22Rv1 (cell line): Measurements from ENCODE around the gene MYO5C.

Experiments
- CTCF ChIP-seq: fragments of 450-650 bp; IDR thresholded peaks from 2 replicates; pipeline ENCODE4 v1.5.1; 2017; ENCODE audit warnings: mild to moderate bottlenecking
- ZFX ChIP-seq: fragments of 450-650 bp; IDR thresholded peaks from 2 replicates; pipeline ENCODE4 v1.6.1; 2017; ENCODE audit warnings: antibody characterized with exemption, borderline replicate concordance

- TF ChIP-seq CTCF (no peak), ZFX (no peak)
These were observed 137.4 kb downstream of the MYO5C start for GRCh38 chr15:52158084-52158765.
